Measurements from ENCODE around the gene ASL. TPM values are rescaled to one million over a fixed set of nuclear protein-coding genes. Genes with fewer than 3 reads are reported as not detected.

The ASL gene
- total RNA-seq, 2 donors from 2014 or later: 9.2 to 13.0 TPM

DNA sequence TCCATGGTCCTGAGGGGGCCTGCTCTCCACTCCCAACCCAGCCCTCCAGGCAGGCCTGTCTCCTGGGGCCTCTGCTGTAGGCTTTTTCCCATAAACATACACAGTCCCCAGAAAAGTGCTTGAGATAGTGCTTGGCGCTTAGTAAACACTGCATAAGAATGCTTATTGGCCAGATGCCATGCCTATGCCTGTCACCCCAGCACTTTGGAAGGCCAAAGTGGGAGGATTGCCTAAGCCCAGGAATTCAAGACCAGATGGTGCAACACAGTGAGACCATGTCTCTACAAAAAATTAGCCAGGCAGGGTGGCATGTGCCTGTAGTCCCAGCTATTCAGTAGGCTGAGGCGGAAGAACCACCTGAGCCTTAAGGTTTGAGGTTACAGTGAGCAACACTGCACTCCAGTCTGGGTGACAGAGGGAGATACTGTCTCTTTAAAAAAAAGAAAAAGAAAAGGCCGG is 24.6 kb upstream of the ASL start:
- TF ChIP-seq, protein P1, sequence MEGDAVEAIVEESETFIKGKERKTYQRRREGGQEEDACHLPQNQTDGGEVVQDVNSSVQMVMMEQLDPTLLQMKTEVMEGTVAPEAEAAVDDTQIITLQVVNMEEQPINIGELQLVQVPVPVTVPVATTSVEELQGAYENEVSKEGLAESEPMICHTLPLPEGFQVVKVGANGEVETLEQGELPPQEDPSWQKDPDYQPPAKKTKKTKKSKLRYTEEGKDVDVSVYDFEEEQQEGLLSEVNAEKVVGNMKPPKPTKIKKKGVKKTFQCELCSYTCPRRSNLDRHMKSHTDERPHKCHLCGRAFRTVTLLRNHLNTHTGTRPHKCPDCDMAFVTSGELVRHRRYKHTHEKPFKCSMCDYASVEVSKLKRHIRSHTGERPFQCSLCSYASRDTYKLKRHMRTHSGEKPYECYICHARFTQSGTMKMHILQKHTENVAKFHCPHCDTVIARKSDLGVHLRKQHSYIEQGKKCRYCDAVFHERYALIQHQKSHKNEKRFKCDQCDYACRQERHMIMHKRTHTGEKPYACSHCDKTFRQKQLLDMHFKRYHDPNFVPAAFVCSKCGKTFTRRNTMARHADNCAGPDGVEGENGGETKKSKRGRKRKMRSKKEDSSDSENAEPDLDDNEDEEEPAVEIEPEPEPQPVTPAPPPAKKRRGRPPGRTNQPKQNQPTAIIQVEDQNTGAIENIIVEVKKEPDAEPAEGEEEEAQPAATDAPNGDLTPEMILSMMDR (IDR thresholded peaks at IDR 0.05): no peak
- Histone ChIP-seq H3K27me3 (no peaks in the 10 kb centered on the region), H3K27ac (no peak overlapping the region), H3K36me3 (no peaks in the 10 kb centered on the region), H3K9me3 (no peaks in the 10 kb centered on the region), H3K4me1 (peaks cover 0 to 8% of the 10 kb centered on the region in 2 donors), H3K4me3 (no peak overlapping the region)
- no peak for DNase-seq (ENCODE audit: low spot score)

DNA sequence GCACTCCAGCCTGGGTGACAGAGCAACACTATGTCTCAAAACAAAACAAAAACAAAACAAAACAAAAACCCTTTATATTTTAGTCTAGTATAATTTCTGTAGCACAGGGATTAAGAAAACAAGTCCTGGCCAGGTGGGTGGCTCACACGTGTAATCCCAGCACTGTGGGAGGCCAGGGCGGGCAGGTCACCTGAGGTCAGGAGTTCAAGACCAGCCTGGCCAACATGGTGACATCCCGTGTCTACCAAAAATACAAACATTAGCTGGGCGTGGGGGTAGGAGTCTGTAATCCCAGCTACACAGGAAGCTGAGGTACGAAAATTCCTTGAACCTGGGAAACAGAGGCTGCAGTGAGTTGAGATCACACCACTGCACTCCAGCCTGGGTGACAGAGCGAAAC is 23.2 kb upstream of the ASL start:
- Histone ChIP-seq H3K27me3 (no peaks in the 10 kb centered on the region), H3K4me3 (no peak overlapping the region), H3K27ac (no peak overlapping the region), H3K36me3 (no peaks in the 10 kb centered on the region), H3K4me1 (peaks cover 0 to 8% of the 10 kb centered on the region in 2 donors), H3K9me3 (no peaks in the 10 kb centered on the region)
- TF ChIP-seq, protein P1 (IDR thresholded peaks at IDR 0.05): no peak
- DNase-seq (ENCODE audit: low spot score): no peak

DNA sequence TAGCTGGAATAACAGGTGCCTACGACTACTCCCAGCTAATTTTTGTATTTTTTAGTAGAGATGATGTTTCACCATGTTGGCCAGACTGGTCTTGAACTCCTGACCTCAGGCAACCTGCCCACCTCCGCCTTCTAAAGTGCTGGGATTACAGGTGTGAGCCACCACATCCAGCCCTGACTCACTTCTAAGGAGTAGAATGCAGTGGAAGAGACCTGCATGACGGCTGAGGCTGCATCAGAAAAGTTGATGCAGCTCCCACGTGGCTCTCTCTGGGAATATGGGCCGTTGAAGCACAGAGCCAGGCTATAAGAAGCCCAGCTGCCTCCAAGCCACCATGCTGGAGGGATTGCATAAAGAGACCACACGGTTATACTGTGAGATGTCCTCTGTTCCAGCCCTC is 21.6 kb upstream of the ASL start:
- Histone ChIP-seq H3K36me3 (no peaks in the 10 kb centered on the region), H3K27ac (no peak overlapping the region), H3K4me1 (peaks cover 0 to 8% of the 10 kb centered on the region in 2 donors), H3K9me3 (no peaks in the 10 kb centered on the region), H3K4me3 (no peak overlapping the region), H3K27me3 (no peaks in the 10 kb centered on the region)
- TF ChIP-seq, protein P1 (IDR thresholded peaks at IDR 0.05): no peak
- no peak for DNase-seq (ENCODE audit: low spot score)

DNA sequence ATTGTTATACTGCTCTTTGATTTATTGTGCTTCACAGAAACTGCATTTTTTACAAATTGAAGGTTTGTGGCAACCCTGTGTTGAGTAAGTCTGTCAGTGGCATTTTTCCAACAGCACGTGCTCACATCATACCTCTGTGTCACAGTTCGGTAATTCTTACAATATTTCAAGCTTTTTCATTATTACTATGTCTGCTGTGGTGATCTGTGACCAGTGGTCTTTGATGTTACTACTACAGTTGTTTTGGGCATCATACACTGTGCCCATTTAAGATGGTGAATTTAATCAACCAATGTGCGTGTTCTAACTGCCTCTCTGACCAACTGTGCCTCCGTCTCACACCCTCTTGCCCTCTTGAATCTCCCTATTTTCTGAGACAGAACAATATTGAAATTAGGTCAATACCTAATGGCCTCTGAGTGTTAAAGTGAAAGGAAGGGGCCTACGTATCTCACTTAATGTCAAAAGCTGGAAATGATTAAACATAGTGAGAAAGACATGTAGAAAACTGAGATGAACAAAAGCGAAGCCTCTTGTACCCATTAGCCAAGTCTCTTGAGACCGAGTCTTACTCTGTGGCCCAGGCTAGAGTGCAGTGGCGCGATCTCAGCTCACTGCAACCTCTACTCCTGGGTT is 20.2 kb upstream of the ASL start:
- H3K4me3 ChIP-seq: no peak overlapping the region
- H3K4me1 ChIP-seq: peaks cover 0 to 8% of the 10 kb centered on the region in 2 donors
- TF ChIP-seq, protein P1 (IDR thresholded peaks at IDR 0.05): no peak
- no peaks in the 10 kb centered on the region for H3K9me3 ChIP-seq
- H3K27ac ChIP-seq: no peak overlapping the region
- H3K36me3 ChIP-seq: no peaks in the 10 kb centered on the region
- no peaks in the 10 kb centered on the region for H3K27me3 ChIP-seq
- DNase-seq (ENCODE audit: low spot score): no peak

GRCh38 chr7:66060796-66061195 is 14.8 kb upstream of the ASL start:
- H3K27me3 ChIP-seq: no peaks in the 10 kb centered on the region
- no peak for DNase-seq (ENCODE audit: low spot score)
- H3K36me3 ChIP-seq: no peaks in the 10 kb centered on the region
- no peak overlapping the region for H3K4me3 ChIP-seq
- TF ChIP-seq, protein P1 (IDR thresholded peaks at IDR 0.05): no peak
- no peaks in the 10 kb centered on the region for H3K9me3 ChIP-seq
- no peak overlapping the region for H3K27ac ChIP-seq
- no peaks in the 10 kb centered on the region for H3K4me1 ChIP-seq

DNA sequence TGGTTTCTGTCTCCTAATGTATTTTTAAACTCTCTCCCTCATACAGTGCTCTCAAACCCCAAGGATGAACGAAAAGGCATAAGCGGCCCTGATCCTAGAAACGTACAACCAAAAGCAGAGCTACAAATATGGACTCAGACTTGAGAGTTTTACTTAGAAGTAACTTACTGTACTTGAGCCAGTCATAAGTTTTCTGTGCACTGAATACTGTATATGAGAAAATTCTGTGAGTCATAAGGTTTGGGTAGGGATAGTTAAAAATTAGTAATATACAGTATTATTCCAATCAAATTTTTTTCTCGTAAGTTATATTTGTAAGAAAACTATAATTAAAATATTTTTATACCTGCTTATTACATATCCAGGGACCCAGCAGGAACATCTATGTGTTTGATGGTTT is 5.9 kb upstream of the ASL start:
- no peaks in the 10 kb centered on the region for H3K36me3 ChIP-seq
- TF ChIP-seq, protein P1 (IDR thresholded peaks at IDR 0.05): no peak
- H3K27me3 ChIP-seq: no peaks in the 10 kb centered on the region
- no peaks in the 10 kb centered on the region for H3K4me1 ChIP-seq
- no peaks in the 10 kb centered on the region for H3K9me3 ChIP-seq
- DNase-seq (ENCODE audit: low spot score): no peak
- no peak overlapping the region for H3K27ac ChIP-seq
- no peak overlapping the region for H3K4me3 ChIP-seq

All from right atrium auricular region (tissue), 2 donors.